Measurements from ENCODE around the gene BAIAP3.

DNA sequence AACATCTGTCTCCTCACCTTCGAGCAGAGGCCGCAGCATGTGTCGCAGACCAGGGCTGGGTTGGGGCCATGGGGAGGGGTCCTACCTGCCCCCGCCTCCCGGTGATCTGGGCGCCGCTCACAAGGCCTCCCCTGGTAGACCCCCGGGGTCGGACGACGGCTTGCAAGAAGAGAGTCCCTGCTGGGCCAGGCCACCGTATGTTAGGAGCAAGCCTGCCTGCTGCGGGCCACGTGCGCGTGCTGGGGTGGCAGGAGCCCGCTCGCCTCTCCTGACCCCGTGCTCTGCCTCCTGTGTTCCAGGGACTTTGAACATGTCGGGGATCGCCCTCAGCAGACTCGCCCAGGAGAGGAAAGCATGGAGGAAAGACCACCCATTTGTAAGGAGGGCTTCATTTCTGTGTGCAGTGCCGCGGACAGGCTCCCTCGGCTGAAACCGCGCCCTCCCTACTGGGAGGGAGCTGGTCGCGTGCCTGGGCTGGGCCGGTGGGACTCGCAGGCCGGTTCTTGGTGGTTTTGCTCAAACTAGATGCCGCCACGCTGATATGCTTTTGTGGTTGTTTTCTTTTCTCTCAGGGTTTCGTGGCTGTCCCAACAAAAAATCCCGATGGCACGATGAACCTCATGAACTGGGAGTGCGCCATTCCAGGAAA, 19.6 kb upstream of the BAIAP3 start:
- TF ChIP-seq, protein P1, sequence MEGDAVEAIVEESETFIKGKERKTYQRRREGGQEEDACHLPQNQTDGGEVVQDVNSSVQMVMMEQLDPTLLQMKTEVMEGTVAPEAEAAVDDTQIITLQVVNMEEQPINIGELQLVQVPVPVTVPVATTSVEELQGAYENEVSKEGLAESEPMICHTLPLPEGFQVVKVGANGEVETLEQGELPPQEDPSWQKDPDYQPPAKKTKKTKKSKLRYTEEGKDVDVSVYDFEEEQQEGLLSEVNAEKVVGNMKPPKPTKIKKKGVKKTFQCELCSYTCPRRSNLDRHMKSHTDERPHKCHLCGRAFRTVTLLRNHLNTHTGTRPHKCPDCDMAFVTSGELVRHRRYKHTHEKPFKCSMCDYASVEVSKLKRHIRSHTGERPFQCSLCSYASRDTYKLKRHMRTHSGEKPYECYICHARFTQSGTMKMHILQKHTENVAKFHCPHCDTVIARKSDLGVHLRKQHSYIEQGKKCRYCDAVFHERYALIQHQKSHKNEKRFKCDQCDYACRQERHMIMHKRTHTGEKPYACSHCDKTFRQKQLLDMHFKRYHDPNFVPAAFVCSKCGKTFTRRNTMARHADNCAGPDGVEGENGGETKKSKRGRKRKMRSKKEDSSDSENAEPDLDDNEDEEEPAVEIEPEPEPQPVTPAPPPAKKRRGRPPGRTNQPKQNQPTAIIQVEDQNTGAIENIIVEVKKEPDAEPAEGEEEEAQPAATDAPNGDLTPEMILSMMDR (IDR thresholded peaks at IDR 0.05 in 8 of 11, conservative IDR thresholded peaks at IDR 0.05 in 3 of 11) = no peak
- no peak for TF ChIP-seq POLR2A (IDR thresholded peaks at IDR 0.05)
